ENCODE measurements around the gene PIM2.
"Not testable (repeated sequence)": the region's sequence is repeated elsewhere in the genome, so short reads cannot be mapped to it uniquely, and the experiment has no call there.

The PIM2 gene

GRCh38 chrX:48904180-48904579, 14.6 kb downstream of the PIM2 start:
- DNase-seq: no peak

DNA sequence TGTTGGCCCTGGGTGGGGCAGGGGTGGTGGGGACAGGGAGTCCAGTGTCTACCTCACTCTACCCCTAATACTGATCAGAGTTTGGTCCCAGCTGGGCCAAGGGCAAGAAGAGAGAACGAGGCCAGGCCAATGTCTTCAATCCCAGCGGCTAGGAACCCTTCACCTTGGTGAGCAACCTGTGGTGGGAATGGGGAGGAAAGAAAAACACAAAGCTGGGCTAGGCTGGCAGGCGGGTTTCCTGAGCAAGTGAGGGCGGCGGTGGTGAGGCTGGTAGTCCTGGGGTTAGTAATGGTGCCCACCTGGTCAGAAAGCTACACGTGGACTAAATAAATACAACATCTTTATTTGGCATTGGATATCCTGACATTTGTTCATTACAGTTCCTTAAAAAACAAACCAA, 15.5 kb downstream of the PIM2 start:
- DNase-seq: no peak

DNA sequence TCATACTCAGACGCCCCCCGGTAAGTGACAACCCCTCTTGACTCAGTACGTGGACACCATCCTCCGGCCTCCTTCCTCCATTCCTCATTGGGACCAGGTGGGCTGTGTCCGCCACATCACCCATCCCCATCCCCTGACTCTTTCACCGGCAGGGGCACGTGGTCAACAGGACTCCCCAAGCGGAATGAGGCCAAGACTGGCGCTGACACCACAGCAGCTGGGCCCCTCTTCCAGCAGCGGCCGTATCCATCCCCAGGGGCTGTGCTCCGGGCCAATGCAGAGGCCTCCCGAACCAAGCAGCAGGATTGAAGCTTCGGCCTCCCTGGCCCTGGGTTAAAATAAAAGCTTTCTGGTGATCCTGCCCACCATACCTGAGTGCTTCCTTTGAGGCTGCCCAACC, 16.0 kb downstream of the PIM2 start:
- DNase-seq: no peak

DNA sequence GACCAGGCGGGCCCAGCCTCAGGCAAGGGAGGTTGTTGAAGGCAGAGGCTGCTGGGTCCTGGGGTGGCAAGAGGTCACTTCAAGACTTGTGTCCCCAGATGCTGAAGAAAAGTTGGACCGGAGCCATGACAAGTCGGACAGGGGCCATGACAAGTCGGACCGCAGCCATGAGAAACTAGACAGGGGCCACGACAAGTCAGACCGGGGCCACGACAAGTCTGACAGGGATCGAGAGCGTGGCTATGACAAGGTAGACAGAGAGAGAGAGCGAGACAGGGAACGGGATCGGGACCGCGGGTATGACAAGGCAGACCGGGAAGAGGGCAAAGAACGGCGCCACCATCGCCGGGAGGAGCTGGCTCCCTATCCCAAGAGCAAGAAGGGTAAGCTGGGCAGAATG, 16.7 kb downstream of the PIM2 start:
- no peak for DNase-seq

DNA sequence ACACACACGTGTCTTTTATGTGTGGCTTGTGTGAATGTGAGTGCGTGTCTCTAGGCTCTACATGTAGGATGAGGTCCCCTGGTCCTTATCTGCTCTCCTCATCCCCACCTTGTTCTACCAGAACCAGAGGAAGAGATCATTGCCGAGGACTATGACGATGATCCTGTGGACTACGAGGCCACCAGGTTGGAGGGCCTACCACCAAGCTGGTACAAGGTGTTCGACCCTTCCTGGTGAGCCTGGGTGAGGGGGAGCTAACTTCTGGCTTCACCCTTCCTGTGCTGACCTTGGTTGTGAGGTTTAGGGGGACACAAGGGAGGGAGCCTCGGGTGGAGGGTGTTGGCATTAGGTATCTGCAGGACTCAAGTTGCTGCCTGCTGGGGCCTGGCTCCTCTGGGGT, 17.8 kb downstream of the PIM2 start:
- no peak for DNase-seq

DNA sequence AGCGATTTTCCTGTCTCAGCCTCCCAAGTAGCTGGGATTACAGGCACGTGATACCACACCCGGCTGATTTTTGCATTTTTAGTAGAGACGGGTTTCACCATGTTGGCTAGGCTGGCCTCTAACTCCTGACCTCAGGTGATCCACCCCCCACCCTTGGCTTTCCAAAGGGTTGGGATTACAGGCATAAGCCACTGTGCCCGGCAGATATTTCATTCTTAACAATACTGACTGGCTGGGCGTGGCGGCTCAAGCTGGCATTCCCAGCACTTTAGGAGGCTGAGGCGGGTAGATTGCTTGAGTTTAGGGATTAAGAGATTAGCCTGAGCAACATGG, 19.8 kb downstream of the PIM2 start:
- DNase-seq: no peak

- DNase-seq: peak; percentile 82
Observed at GRCh38 chrX:48897625-48898306, 21.1 kb downstream of the PIM2 start, which contains the start of the genes PQBP1 and TIMM17B. Gene PQBP1, plus strand, starts transcription at chrX:48897930. Its CDS starts 580 bp downstream, at chrX:48898510. Gene TIMM17B, minus strand, starts transcription at chrX:48897768. Its CDS starts 19 bp downstream, at chrX:48897749.

DNA sequence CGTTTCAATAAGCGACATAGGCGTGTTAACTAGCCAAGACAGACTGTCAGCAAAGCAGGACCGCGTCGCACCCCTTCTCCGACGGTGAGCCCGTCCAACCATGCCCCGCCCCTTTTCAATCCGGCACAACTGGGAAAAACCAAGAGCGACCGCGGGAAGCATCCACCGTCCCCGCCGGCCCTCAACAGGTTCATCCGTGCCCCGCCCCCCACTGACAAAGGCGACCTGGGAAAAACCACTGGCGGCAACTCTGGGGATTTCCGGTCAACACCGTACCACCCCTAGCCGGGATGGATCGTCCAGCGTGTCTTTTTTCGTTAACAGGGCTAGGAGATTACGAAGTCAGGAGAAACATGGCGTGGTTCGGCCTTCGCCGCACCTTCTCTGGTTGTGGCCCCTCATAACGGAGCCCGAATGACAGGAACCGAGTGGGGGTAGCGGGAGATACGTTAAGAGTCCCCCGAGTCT, 21.6 kb downstream of the PIM2 start:
- DNase-seq: peak; percentile 41

- DNase-seq: no peak
Observed at GRCh38 chrX:48896611-48897011, 22.2 kb downstream of the PIM2 start.

DNA sequence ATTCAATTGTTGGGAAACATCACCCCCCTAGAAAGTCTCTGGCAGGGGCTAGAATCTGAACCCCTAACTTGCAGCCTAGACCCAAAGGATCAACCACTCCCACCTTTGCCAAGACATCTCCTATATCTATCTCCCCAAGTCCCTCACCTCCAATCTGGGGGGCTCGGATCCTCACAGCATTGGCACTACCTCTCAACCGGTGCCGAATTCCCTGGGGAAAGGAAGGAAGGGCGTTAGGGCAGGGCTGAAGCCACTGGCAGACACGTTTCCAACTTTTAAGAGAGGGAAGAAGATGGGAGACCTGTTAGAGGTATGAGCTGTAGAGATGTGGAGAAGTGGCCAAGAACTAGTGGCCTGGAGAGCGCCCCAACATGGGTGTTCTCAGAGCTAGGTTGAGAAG, 23.9 kb downstream of the PIM2 start:
- DNase-seq: no peak

- DNase-seq: no peak
Observed at GRCh38 chrX:48893556-48894348, 25.1 kb downstream of the PIM2 start.

DNA sequence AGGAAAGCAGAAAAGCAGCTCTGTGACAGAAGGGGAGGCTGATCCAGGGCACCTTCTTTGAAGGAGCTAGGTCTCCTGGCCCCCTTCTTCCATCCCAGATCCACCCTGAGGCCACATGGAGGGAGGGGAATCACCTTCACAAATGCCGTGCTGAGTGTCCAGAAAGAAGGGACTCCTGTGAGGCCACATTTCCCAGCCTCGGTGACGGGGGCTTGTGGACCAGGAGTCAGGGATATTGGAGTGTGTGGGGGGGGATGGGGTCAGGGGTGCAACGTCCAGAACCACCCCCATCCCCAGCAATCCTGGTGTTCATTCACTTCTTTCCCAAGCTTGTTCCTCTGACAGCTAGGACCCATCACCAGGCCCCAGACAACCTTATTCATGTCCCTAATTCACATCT, 25.9 kb downstream of the PIM2 start:
- no peak for DNase-seq

- DNase-seq: peak; percentile 67
Observed at GRCh38 chrX:48891402-48892288, 27.2 kb downstream of the PIM2 start.

GRCh38 chrX:48890934-48891401, 27.9 kb downstream of the PIM2 start:
- no peak for DNase-seq

- DNase-seq: no peak
Observed at GRCh38 chrX:48890296-48890925, 28.4 kb downstream of the PIM2 start.

- DNase-seq: not testable (repeated sequence)
Observed at GRCh38 chrX:48886586-48886985, 32.2 kb downstream of the PIM2 start.

DNA sequence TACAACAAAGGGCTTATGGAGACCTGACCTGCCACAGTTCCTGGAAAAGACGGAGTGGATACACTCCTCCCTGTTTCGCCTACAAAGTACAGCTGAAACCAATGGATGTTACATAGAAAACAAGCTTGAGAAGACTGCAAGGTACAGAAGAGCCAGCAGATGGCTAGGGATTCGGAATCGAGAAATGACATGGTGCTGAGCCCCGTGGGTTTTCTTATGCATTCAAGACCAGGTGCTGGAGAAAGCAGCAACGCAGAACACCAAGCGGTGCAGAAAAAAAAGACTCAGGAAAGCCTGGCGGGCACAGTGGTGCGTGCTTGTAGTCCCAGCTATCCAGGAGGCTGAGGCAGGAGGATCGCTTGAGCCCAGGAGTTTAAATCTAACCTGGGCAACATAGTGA, 35.1 kb downstream of the PIM2 start:
- no peak for DNase-seq

- DNase-seq: not testable (repeated sequence)
Observed at GRCh38 chrX:48876944-48877343, 41.9 kb downstream of the PIM2 start.

DNA sequence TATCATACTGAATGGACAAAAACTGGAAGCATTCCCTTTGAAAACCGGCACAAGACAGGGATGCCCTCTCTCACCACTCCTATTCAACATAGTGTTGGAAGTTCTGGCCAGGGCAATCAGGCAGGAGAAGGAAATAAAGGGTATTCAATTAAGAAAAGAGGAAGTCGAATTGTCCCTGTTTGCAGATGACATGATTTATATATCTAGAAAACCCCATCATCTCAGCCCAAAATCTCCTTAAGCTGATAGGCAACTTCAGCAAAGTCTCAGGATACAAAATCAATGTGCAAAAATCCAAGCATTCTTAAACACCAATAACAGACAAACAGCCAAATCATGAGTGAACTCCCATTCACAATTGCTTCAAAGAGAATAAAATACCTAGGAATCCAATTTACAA, 46.8 kb downstream of the PIM2 start:
- not testable (repeated sequence) for DNase-seq

GRCh38 chrX:48864210-48864609, 54.6 kb downstream of the PIM2 start:
- no peak for DNase-seq

All from activated gamma-delta T cell treated with Interleukin-2 at 50 U/mL for 16 hours (primary cell).